PC-9 (cell line): ENCODE results near the gene TNFRSF8. TPM values are rescaled to one million over a fixed set of nuclear protein-coding genes. Genes with fewer than 3 reads are reported as not detected.

Experiments used
- BruUV-seq: library from RNA; stranded (reverse); fragments of 400-500 nt; replicated peaks from 2 replicates; lab custom pipeline; 2021; lab: Mats Ljungman, UMichigan
- CTCF ChIA-PET: fragments of 300-600 bp; sonication (Branson Sonifier 250); formaldehyde crosslinking; loops from one replicate; lab custom pipeline; 2022; ENCODE audit warnings: antibody characterized with exemption; lab: Charles Lee
- POLR2A ChIA-PET: fragments of 300-600 bp; sonication (Branson Sonifier 250); formaldehyde crosslinking; loops from one replicate; lab custom pipeline; 2022; ENCODE audit warnings: antibody characterized with exemption; ENCODE audit not compliant: unreplicated experiment; lab: Charles Lee
- DNase-seq, 2 experiments: peaks; one replicate each; pipeline versions ENCODE4 v3.0.0 to v3.0.0-alpha.2; 2015 to 2022; ENCODE audit warnings: mixed read lengths in 1 of 2
- H2AFZ ChIP-seq: fragments of 200-600 bp; sonication (generic); 2 replicates; pipeline ENCODE4 v1.8.1; 2017; ENCODE audit warnings: antibody characterized with exemption
- H3F3A ChIP-seq: fragments of 200-600 bp; sonication (generic); 2 replicates; pipeline ENCODE4 v1.8.1; 2017; ENCODE audit warnings: antibody characterized with exemption, mild to moderate bottlenecking, low read depth; ENCODE audit not compliant: insufficient read depth
- H3K27ac ChIP-seq: fragments of 200-600 bp; sonication (generic); 2 replicates; pipeline ENCODE4 v1.6.1; 2016; ENCODE audit warnings: mixed run types
- H3K27me3 ChIP-seq: fragments of 200-600 bp; sonication (generic); 2 replicates; pipeline ENCODE4 v1.6.1; 2016; ENCODE audit warnings: low read depth, mixed run types; ENCODE audit not compliant: insufficient read depth
- H3K36me3 ChIP-seq: fragments of 200-600 bp; sonication (generic); 2 replicates; pipeline ENCODE4 v1.6.1; 2016; ENCODE audit warnings: low read depth, mixed run types
- H3K4me1 ChIP-seq: fragments of 200-600 bp; sonication (generic); replicated peaks from 2 replicates; pipeline ENCODE4 v1.6.1; 2016; ENCODE audit warnings: mixed run types; ENCODE audit not compliant: insufficient read depth
- H3K4me2 ChIP-seq: fragments of 200-600 bp; sonication (generic); 2 replicates; pipeline ENCODE4 v1.6.1; 2017; ENCODE audit warnings: mixed run types
- H3K4me3 ChIP-seq: fragments of 200-600 bp; sonication (generic); 2 replicates; pipeline ENCODE4 v1.6.1; 2016; ENCODE audit warnings: mixed run types
- H3K79me2 ChIP-seq: fragments of 200-600 bp; sonication (generic); 2 replicates; pipeline ENCODE4 v1.6.1; 2017; ENCODE audit warnings: low read depth, mixed run types
- H3K9me2 ChIP-seq: fragments of 200-600 bp; sonication (generic); 2 replicates; pipeline ENCODE4 v1.8.1; 2017; ENCODE audit warnings: mild to moderate bottlenecking; ENCODE audit not compliant: insufficient read depth
- H3K9me3 ChIP-seq: fragments of 200-600 bp; sonication (generic); 2 replicates; pipeline ENCODE4 v1.8.1; 2016; ENCODE audit warnings: low read depth; ENCODE audit not compliant: insufficient read depth
- H4K20me1 ChIP-seq: fragments of 200-600 bp; sonication (generic); 2 replicates; pipeline ENCODE4 v1.8.1; 2017; ENCODE audit not compliant: insufficient read depth
- CTCF ChIP-seq: fragments of 200-600 bp; sonication (generic); conservative IDR thresholded peaks from 2 replicates; pipeline ENCODE4 v1.6.1; 2017; ENCODE audit warnings: mixed run types, antibody characterized with exemption, mild to moderate bottlenecking, moderate library complexity
- EZH2 ChIP-seq: fragments of 200-600 bp; sonication (generic); IDR thresholded peaks from 2 replicates; pipeline ENCODE4 v1.8.0; 2017; ENCODE audit warnings: antibody characterized with exemption, low read depth
- intact Hi-C: fragments of 100-400 bp; cut with micrococcal nuclease; formaldehyde crosslinking; loops from one replicate; pipeline ENCODE4 v1.10.0; 2022; ENCODE audit not compliant: unreplicated experiment
- total RNA-seq: library from RNA; stranded (reverse); gene quantifications from 2 replicates; pipeline ENCODE4 v1.2.3, GENCODE V29; 2021

Gene TNFRSF8
- total RNA-seq, 1 experiment from 2014 or later: not detected

GRCh38 chr1:12178511-12178910 lies 115.4 kb downstream of the TNFRSF8 start:
- H2AFZ ChIP-seq: no peak overlapping the region
- POLR2A ChIA-PET: no interaction called here
- H3K4me2 ChIP-seq: no peak overlapping the region
- no peaks in the 10 kb centered on the region for H4K20me1 ChIP-seq
- intact Hi-C loops: no loop called here
- TF ChIP-seq CTCF: no peak
- H3K36me3 ChIP-seq: no peaks in the 10 kb centered on the region
- H3K4me1 ChIP-seq: no peaks in the 10 kb centered on the region; the same call in 1 of the 2 replicates
- H3F3A ChIP-seq: no peaks in the 10 kb centered on the region
- CTCF ChIA-PET: no interaction called here
- H3K27me3 ChIP-seq: no peaks in the 10 kb centered on the region
- no peak overlapping the region for H3K27ac ChIP-seq
- H3K79me2 ChIP-seq: no peaks in the 10 kb centered on the region
- H3K9me2 ChIP-seq: no peaks in the 10 kb centered on the region
- BruUV-seq: no TSS peak
- no peak overlapping the region for H3K4me3 ChIP-seq
- no peaks in the 10 kb centered on the region for H3K9me3 ChIP-seq
- DNase-seq: no peak

GRCh38 chr1:12179111-12179519 lies 116.0 kb downstream of the TNFRSF8 start:
- Histone ChIP-seq H3K27ac (no peak overlapping the region), H3K4me2 (no peak overlapping the region), H2AFZ (no peak overlapping the region), H3K4me3 (no peak overlapping the region), H3K79me2 (no peaks in the 10 kb centered on the region), H3K9me3 (no peaks in the 10 kb centered on the region), H3K27me3 (no peaks in the 10 kb centered on the region), H4K20me1 (no peaks in the 10 kb centered on the region), H3F3A (no peaks in the 10 kb centered on the region), H3K36me3 (no peaks in the 10 kb centered on the region), H3K9me2 (no peaks in the 10 kb centered on the region), H3K4me1 (peaks cover 5% of the 10 kb centered on the region)
- TF ChIP-seq CTCF: no peak
- TF ChIP-seq EZH2: no peak
- ChIA-PET CTCF (no interaction called here), POLR2A (no interaction called here)
- no peak for DNase-seq
- intact Hi-C loops: no loop called here
- BruUV-seq: no TSS peak

- Histone ChIP-seq H3K4me2 (no peak overlapping the region), H3K27ac (no peak overlapping the region), H2AFZ (no peak overlapping the region), H3K36me3 (no peaks in the 10 kb centered on the region), H3K79me2 (no peaks in the 10 kb centered on the region), H3K4me1 (peaks cover 10% of the 10 kb centered on the region), H3K9me2 (no peaks in the 10 kb centered on the region), H3K9me3 (no peaks in the 10 kb centered on the region), H3K4me3 (no peak overlapping the region), H4K20me1 (no peaks in the 10 kb centered on the region), H3K27me3 (no peaks in the 10 kb centered on the region), H3F3A (no peaks in the 10 kb centered on the region)
- ChIA-PET POLR2A (no interaction called here), CTCF (no interaction called here)
- TF ChIP-seq EZH2: no peak
- no peak for TF ChIP-seq CTCF
- intact Hi-C loops: no loop called here
- DNase-seq: no peak
- BruUV-seq: no TSS peak
These were observed 116.6 kb downstream of the TNFRSF8 start for GRCh38 chr1:12179676-12180075.
